Tibial artery (tissue), 4 donors: Measurements from ENCODE around the gene MPEG1.

Source experiments
- DNase-seq, 2 donors: peaks; one replicate each; pipeline ENCODE4 v3.0.0-alpha.2; 2019
- H3K27ac ChIP-seq, 2 donors: fragments of 200-600 bp; sonication (generic) in 1 of 2; 1 replicate in 1 of 2; 2 replicates in 1 of 2; pipeline ENCODE4 v1.5.1; 2018 to 2019; ENCODE audit warnings: mild to moderate bottlenecking in 1 of 2
- H3K27me3 ChIP-seq, 2 donors: fragments of 200-600 bp; sonication (generic) in 1 of 2; one replicate each; pipeline versions ENCODE4 v1.5.1 to v1.6.0; 2016 to 2019
- H3K36me3 ChIP-seq, 3 donors: fragments of 200-600 bp; sonication (generic) in 2 of 3; one replicate each; pipeline ENCODE4 v1.5.1; 2016 to 2019; ENCODE audit warnings: mild to moderate bottlenecking in 2 of 3
- H3K4me1 ChIP-seq, 4 donors: fragments of 200-600 bp; sonication (generic) in 2 of 4; 1 replicate in 3 of 4; 2 replicates in 1 of 4; pipeline ENCODE4 v1.5.1; 2016 to 2019
- H3K4me3 ChIP-seq, 2 donors: fragments of 200-600 bp; sonication (generic) in 1 of 2; 1 replicate in 1 of 2; 2 replicates in 1 of 2; pipeline ENCODE4 v1.5.1; 2018 to 2019; ENCODE audit warnings: mild to moderate bottlenecking in 2 of 2
- H3K9me3 ChIP-seq, 3 donors: fragments of 200-600 bp; sonication (generic) in 1 of 3; one replicate each; pipeline ENCODE4 v1.5.1; 2016 to 2019
- intact Hi-C: fragments of 100-400 bp; cut with DNase I; formaldehyde crosslinking; loops from one replicate; pipeline ENCODE4 v1.15.0; 2023; ENCODE audit warnings: low total_unique reads
- TF ChIP-seq, protein P1 (sequence below), 2 experiments: fragments of 200-600 bp in 1 of 2; fragments of 450-650 bp in 1 of 2; IDR thresholded peaks; one replicate each; pipeline ENCODE4 v1.5.1; 2017 to 2019; ENCODE audit warnings: antibody characterized with exemption in 2 of 2, mild to moderate bottlenecking in 1 of 2, moderate library complexity in 1 of 2

MPEG1 gene

DNA sequence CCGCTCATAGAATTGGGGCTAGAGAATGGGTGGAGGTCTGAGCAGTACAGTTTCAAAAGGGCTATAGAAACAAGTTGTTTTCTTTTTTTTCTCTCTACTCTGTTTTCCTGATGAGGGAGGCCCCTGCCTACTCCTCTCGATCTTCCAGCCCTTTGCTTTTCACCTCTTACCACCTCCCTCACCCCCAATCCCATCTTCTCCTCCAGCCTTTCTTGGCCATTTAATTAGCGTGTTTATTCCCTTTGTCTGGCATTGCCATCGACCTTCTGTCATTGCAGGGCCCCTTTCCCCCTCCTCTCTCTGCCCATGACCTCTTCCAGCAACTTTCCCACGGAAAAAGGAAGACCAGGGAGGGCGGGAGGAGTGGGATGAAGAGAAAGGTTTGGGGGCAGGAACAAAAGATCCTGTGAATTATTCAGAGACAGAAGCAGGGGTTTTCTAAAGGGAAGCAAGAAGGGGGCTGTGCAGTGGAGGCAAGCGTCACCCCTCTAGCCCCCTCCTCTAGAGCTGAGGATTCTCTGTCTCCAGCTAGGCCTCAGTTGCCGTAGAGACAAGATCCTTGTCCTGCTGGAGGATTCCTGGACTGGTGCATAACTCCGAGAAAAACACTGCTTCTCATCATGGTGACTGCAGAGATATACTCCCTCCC lies 27.9 kb downstream of the MPEG1 start:
- peaks cover 0 to 4% (median 0%) of the 10 kb centered on the region in 4 donors for H3K4me1 ChIP-seq
- no peak overlapping the region for H3K27ac ChIP-seq
- DNase-seq, result no peak
- TF ChIP-seq, protein P1, sequence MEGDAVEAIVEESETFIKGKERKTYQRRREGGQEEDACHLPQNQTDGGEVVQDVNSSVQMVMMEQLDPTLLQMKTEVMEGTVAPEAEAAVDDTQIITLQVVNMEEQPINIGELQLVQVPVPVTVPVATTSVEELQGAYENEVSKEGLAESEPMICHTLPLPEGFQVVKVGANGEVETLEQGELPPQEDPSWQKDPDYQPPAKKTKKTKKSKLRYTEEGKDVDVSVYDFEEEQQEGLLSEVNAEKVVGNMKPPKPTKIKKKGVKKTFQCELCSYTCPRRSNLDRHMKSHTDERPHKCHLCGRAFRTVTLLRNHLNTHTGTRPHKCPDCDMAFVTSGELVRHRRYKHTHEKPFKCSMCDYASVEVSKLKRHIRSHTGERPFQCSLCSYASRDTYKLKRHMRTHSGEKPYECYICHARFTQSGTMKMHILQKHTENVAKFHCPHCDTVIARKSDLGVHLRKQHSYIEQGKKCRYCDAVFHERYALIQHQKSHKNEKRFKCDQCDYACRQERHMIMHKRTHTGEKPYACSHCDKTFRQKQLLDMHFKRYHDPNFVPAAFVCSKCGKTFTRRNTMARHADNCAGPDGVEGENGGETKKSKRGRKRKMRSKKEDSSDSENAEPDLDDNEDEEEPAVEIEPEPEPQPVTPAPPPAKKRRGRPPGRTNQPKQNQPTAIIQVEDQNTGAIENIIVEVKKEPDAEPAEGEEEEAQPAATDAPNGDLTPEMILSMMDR (IDR thresholded peaks at IDR 0.05), result no peak
- H3K9me3 ChIP-seq, result no peaks in the 10 kb centered on the region
- H3K36me3 ChIP-seq, result peaks cover 0 to 20% (median 0%) of the 10 kb centered on the region in 3 donors
- no peak overlapping the region for H3K4me3 ChIP-seq
- intact Hi-C loops, result no loop called here
- H3K27me3 ChIP-seq, result no peaks in the 10 kb centered on the region

DNA sequence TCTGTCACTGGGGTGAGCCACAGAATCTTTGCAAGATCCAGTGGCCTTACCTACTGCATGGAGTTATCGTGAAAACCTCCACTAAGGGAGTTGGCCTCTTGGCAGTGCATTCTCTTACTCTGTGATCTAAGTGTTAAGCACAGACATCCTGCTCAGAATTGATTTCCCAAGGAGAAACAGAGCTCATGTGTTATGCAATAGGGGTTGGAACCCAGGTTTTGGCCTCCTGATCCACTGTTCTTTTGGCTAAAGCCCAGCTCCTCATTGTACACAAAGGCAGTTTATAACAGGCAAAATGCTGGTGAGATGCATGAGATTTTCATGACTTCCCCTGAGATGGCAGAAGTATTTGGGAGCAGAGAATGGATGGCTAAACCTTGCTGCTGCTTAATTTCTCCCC lies 29.0 kb downstream of the MPEG1 start:
- H3K9me3 ChIP-seq, result no peaks in the 10 kb centered on the region
- H3K36me3 ChIP-seq, result peaks cover 0 to 12% (median 0%) of the 10 kb centered on the region in 3 donors
- peaks cover 0 to 4% (median 0%) of the 10 kb centered on the region in 4 donors for H3K4me1 ChIP-seq
- intact Hi-C loops, result no loop called here
- DNase-seq, result no peak
- no peak overlapping the region for H3K4me3 ChIP-seq
- TF ChIP-seq, protein P1 (IDR thresholded peaks at IDR 0.05), result no peak
- H3K27ac ChIP-seq, result no peak overlapping the region
- no peaks in the 10 kb centered on the region for H3K27me3 ChIP-seq

GRCh38 chr11:59182457-59183151 lies 30.1 kb downstream of the MPEG1 start:
- TF ChIP-seq, protein P1 (IDR thresholded peaks at IDR 0.05), result no peak
- Histone ChIP-seq H3K36me3 (peaks cover 0 to 12% (median 0%) of the 10 kb centered on the region in 3 donors), H3K4me1 (peaks cover 0 to 4% (median 0%) of the 10 kb centered on the region in 4 donors), H3K9me3 (no peaks in the 10 kb centered on the region), H3K27me3 (no peaks in the 10 kb centered on the region), H3K27ac (no peak overlapping the region), H3K4me3 (no peak overlapping the region)
- intact Hi-C loops, result no loop called here
- no peak for DNase-seq

DNA sequence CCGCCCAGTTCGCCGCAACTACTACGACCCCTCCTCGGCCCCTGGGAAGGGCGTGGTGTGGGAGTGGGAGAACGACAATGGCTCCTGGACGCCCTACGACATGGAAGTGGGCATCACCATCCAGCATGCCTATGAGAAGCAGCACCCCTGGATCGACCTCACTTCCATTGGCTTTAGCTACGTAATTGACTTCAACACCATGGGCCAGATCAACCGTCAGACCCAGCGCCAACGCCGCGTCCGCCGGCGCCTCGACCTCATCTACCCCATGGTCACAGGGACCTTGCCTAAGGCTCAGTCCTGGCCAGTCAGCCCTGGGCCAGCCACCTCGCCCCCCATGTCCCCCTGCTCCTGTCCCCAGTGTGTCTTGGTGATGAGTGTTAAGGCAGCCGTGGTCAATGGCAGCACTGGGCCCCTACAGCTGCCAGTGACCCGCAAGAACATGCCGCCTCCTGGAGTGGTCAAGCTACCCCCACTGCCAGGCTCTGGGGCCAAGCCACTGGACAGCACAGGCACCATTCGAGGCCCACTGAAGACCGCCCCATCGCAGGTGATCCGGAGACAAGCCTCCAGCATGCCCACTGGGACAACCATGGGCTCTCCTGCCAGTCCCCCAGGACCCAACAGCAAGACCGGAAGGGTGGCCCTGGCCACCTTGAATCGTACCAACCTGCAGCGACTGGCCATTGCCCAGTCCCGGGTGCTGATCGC lies 30.8 kb downstream of the MPEG1 start:
- H3K4me1 ChIP-seq, result peaks cover 0 to 4% (median 0%) of the 10 kb centered on the region in 4 donors
- intact Hi-C loops, result no loop called here
- H3K4me3 ChIP-seq, result no peak overlapping the region
- TF ChIP-seq, protein P1 (IDR thresholded peaks at IDR 0.05), result no peak
- no peaks in the 10 kb centered on the region for H3K9me3 ChIP-seq
- DNase-seq, result no peak
- H3K27me3 ChIP-seq, result no peaks in the 10 kb centered on the region
- H3K36me3 ChIP-seq, result peaks cover 0 to 12% (median 0%) of the 10 kb centered on the region in 3 donors
- no peak overlapping the region for H3K27ac ChIP-seq

GRCh38 chr11:59180907-59181306 lies 31.8 kb downstream of the MPEG1 start:
- Histone ChIP-seq H3K27me3 (no peaks in the 10 kb centered on the region), H3K4me1 (no peaks in the 10 kb centered on the region), H3K36me3 (peaks cover 0 to 12% (median 0%) of the 10 kb centered on the region in 3 donors), H3K9me3 (no peaks in the 10 kb centered on the region), H3K4me3 (no peak overlapping the region), H3K27ac (no peak overlapping the region)
- DNase-seq, result no peak
- TF ChIP-seq, protein P1 (IDR thresholded peaks at IDR 0.05), result no peak
- intact Hi-C loops, result no loop called here
